Progenitor cell of endocrine pancreas (in vitro differentiated cells): Measurements from ENCODE around the gene NBDY. TPM values are rescaled to one million over a fixed set of nuclear protein-coding genes. Genes with fewer than 3 reads are reported as not detected.

Experiments
- DNase-seq: peaks from one replicate; pipeline ENCODE4 v3.0.0; 2021; ENCODE audit warnings: low spot score; ENCODE audit not compliant: unreplicated experiment
- H3K27ac Mint-ChIP-seq: 2 replicates; pipeline ENCODE4 v1.8.0; 2021; ENCODE audit warnings: mild to moderate bottlenecking, moderate library complexity, mixed read lengths
- H3K27me3 Mint-ChIP-seq: 2 replicates; pipeline ENCODE4 v1.8.0; 2021; ENCODE audit warnings: mixed read lengths
- H3K36me3 Mint-ChIP-seq: 2 replicates; pipeline ENCODE4 v1.8.0; 2022; ENCODE audit warnings: mixed read lengths; ENCODE audit not compliant: insufficient read depth
- H3K4me1 Mint-ChIP-seq: 2 replicates; pipeline ENCODE4 v1.8.0; 2021; ENCODE audit warnings: low read depth, mixed read lengths
- H3K4me3 Mint-ChIP-seq: 2 replicates; pipeline ENCODE4 v1.8.0; 2021; ENCODE audit warnings: low read depth, mild to moderate bottlenecking, moderate library complexity, mixed read lengths
- H3K9me3 Mint-ChIP-seq: 2 replicates; pipeline ENCODE4 v1.8.0; 2021; ENCODE audit warnings: low read depth, mixed read lengths
- total RNA-seq: library from RNA; stranded (reverse); gene quantifications from 2 replicates; pipeline ENCODE4 v1.2.1, GENCODE V29; 2021
- TF ChIP-seq, protein P1 (sequence below): fragments of 200-600 bp; sonication (generic); IDR thresholded peaks from one replicate; pipeline ENCODE4 v1.5.0; 2021; ENCODE audit warnings: antibody characterized with exemption, mild to moderate bottlenecking; ENCODE audit not compliant: unreplicated experiment

NBDY gene
- total RNA-seq, 1 donor from 2014 or later, result 49.3 TPM

DNA sequence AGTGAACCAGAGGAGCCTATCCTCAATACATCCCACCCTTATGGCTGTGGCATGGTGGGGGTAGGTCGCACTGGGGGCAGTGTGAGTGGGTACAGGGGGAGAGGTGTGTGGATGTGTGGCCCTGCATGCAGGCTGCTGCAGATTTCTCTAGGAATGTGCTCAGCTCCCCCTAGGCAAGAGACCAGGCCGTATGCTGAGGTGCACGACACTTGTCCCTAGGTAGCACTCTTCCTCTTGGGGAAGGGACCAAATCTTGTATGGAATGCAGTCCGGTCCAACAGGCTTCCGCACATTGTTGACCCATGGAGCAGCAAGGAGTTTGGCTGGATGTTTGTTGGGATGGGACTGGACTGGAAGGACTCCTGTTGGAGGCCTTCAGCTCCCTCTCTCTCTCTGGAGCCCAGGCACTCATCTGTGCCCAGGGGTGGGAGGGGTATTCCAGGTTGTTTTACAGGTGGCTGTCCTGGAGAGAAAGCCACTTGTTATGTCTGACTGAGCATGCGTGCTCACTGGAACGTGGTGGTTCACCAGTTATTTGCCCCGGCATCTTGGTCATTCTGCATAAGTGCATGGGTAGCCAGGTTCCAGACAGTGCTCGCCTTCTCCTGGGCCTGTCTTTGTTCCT lies 55.1 kb downstream of the NBDY start:
- Mint-ChIP-seq H3K27ac (no peak overlapping the region), H3K4me1 (peaks cover 13% of the 10 kb centered on the region), H3K27me3 (no peaks in the 10 kb centered on the region), H3K4me3 (no peak overlapping the region), H3K36me3 (peaks cover 15% of the 10 kb centered on the region), H3K9me3 (peaks cover 16% of the 10 kb centered on the region)
- no peak for DNase-seq
- TF ChIP-seq, protein P1, sequence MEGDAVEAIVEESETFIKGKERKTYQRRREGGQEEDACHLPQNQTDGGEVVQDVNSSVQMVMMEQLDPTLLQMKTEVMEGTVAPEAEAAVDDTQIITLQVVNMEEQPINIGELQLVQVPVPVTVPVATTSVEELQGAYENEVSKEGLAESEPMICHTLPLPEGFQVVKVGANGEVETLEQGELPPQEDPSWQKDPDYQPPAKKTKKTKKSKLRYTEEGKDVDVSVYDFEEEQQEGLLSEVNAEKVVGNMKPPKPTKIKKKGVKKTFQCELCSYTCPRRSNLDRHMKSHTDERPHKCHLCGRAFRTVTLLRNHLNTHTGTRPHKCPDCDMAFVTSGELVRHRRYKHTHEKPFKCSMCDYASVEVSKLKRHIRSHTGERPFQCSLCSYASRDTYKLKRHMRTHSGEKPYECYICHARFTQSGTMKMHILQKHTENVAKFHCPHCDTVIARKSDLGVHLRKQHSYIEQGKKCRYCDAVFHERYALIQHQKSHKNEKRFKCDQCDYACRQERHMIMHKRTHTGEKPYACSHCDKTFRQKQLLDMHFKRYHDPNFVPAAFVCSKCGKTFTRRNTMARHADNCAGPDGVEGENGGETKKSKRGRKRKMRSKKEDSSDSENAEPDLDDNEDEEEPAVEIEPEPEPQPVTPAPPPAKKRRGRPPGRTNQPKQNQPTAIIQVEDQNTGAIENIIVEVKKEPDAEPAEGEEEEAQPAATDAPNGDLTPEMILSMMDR, result no peak

DNA sequence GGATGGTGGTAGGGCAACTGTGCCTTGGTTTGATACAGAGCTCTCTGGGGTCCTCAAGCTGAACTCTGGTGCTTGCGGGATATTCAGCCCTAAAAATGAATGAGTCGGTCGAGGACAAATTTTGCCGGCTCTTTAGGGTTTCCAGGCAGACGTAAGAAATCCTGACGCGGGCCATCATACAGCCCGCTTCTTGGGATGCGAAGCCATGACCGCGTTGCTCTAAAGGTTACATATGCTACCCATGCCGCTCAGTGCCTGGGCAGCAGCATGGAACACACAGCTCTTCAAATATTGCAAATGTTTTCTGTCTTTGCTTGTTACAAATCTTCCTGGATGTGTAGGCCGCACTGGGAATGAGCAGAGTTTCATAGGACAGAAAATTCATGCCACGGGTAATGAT lies 55.6 kb downstream of the NBDY start:
- DNase-seq, result no peak
- H3K4me3 Mint-ChIP-seq, result no peak overlapping the region
- H3K9me3 Mint-ChIP-seq, result peaks cover 16% of the 10 kb centered on the region
- H3K27ac Mint-ChIP-seq, result no peak overlapping the region
- no peaks in the 10 kb centered on the region for H3K27me3 Mint-ChIP-seq
- TF ChIP-seq, protein P1, result no peak
- H3K36me3 Mint-ChIP-seq, result peaks cover 15% of the 10 kb centered on the region
- H3K4me1 Mint-ChIP-seq, result peaks cover 13% of the 10 kb centered on the region

DNA sequence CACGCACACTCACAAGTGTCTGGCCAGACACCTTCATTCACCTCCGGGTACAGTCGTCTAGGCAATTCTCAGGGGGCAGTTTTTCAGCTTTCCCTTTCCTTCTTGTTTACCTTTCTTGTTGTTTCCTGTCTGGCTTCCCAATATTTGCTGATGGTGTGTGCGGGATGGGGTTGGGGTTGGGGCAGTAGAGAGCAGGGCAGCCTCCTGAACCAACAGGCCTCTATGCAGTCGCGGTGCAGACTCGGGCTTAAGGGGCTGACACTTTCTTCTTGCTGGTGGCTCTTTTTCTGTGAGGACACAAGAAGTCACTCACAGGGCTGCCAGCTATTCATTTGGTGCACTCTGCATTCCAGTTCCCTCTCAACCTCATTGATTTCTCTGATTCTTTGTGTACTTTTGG lies 56.4 kb downstream of the NBDY start:
- H3K27ac Mint-ChIP-seq, result peak overlapping the region; percentile 76
- TF ChIP-seq, protein P1, result no peak
- peaks cover 17% of the 10 kb centered on the region for H3K9me3 Mint-ChIP-seq
- H3K4me3 Mint-ChIP-seq, result no peak overlapping the region
- no peaks in the 10 kb centered on the region for H3K27me3 Mint-ChIP-seq
- no peak for DNase-seq
- H3K36me3 Mint-ChIP-seq, result peaks cover 15% of the 10 kb centered on the region
- H3K4me1 Mint-ChIP-seq, result peaks cover 13% of the 10 kb centered on the region

DNA sequence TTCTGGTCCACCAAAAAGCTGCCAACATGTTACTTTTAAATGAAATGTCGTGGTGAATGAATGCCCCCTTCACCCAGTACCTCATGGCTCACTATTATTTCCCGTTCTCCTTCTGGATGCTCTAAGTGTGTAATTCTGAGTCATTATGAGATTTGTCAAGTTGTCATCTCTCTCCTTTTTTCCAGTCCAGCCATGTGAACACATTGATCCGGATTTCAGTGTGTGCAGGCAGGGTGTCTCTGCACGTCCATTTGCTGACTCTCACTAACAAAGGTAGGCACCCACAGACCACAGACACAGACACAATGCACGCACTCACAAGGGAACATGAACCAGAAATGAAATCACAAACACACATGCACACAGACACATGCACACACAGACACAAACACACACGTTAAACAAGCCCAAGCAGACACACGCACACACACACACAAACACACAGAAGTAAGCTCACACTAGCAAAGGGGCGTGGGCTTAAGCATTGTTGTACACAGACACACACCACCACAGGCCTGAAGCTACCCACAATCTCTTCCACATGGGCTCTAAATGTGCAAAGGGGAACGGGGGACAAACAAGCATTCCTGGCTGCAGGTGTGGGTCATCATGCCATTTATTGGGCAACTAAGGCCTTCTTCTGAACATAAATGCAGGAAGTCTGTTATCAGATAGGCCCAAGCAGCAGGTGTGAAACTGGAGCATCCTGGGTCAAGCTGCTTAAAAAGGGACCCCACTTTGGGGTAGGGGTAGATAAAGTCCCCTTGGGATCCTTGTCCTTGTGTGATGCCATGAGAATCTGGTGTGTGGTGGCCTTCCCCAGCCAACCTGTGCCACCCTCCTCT lies 58.1 kb downstream of the NBDY start:
- Mint-ChIP-seq H3K4me1 (peaks cover 13% of the 10 kb centered on the region), H3K9me3 (peaks cover 28% of the 10 kb centered on the region), H3K4me3 (no peak overlapping the region), H3K27me3 (no peaks in the 10 kb centered on the region), H3K27ac (no peak overlapping the region), H3K36me3 (peaks cover 10% of the 10 kb centered on the region)
- no peak for DNase-seq
- TF ChIP-seq, protein P1, result no peak

DNA sequence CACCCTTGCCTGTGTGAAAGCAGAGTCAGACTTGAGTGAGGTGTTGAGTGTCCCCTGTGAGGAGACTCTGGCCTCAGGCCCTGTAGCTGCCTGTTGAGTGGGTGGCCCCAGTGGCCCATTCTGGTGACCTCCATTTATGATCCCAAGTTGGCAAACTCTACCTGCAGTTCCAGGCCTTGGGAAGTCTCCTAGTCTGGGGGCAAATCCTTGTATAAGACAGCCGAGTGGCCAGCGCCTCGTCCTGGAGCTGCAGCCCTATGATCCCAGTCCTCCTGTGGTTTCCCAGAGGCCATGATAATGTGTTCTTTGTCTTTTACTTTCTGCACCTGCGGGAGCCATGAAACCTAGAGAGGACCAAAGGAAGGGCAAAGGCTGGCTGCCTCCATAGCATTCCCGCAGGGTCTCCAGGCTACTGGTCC lies 58.7 kb downstream of the NBDY start:
- DNase-seq, result no peak
- TF ChIP-seq, protein P1, result no peak
- H3K27me3 Mint-ChIP-seq, result no peaks in the 10 kb centered on the region
- peaks cover 13% of the 10 kb centered on the region for H3K4me1 Mint-ChIP-seq
- H3K9me3 Mint-ChIP-seq, result peaks cover 29% of the 10 kb centered on the region
- H3K4me3 Mint-ChIP-seq, result no peak overlapping the region
- H3K27ac Mint-ChIP-seq, result no peak overlapping the region
- H3K36me3 Mint-ChIP-seq, result peaks cover 11% of the 10 kb centered on the region
